Upper lobe of left lung (tissue), 6 donors: ENCODE results near the gene RNFT2. TPM values are rescaled to one million over a fixed set of nuclear protein-coding genes. Genes with fewer than 3 reads are reported as not detected.

ENCODE experiments used
- ATAC-seq, 2 donors: fragments of 200-7000 bp; cut with Tn5 transposase; one replicate each; pipeline ENCODE4 v1.9.1; 2022; ENCODE audit warnings: mild to moderate bottlenecking in 2 of 2, moderate library complexity in 2 of 2; ENCODE audit not compliant: low FRiP score in 2 of 2
- DNase-seq, 2 donors: peaks; one replicate each; pipeline ENCODE4 v3.0.0-alpha.2; 2019 to 2020
- H3K27ac ChIP-seq, 4 donors: fragments of 200-600 bp; sonication (generic); one replicate each; pipeline ENCODE4 v1.5.1; 2016 to 2019
- H3K27me3 ChIP-seq, 4 donors: fragments of 200-600 bp; sonication (generic); one replicate each; pipeline ENCODE4 v1.5.1; 2017 to 2019
- H3K36me3 ChIP-seq, 4 donors: fragments of 200-600 bp; sonication (generic); one replicate each; pipeline ENCODE4 v1.5.1; 2016 to 2019
- H3K4me1 ChIP-seq, 4 donors: fragments of 200-600 bp; sonication (generic); one replicate each; pipeline ENCODE4 v1.5.1; 2018 to 2019
- H3K4me3 ChIP-seq, 4 donors: fragments of 200-600 bp; sonication (generic); one replicate each; pipeline ENCODE4 v1.5.1; 2017 to 2019; ENCODE audit warnings: mild to moderate bottlenecking in 2 of 4, moderate library complexity in 1 of 4
- H3K9me3 ChIP-seq, 4 donors: fragments of 200-600 bp; sonication (generic); one replicate each; pipeline ENCODE4 v1.5.1; 2018 to 2019
- EP300 ChIP-seq, 4 donors: sonication (generic); formaldehyde crosslinking; IDR thresholded peaks; one replicate each; pipeline ENCODE4 v1.5.1; 2017; ENCODE audit warnings: antibody characterized with exemption in 4 of 4, control low read depth in 2 of 4
- POLR2A ChIP-seq, 4 donors: fragments of 450-650 bp; IDR thresholded peaks; one replicate each; pipeline ENCODE4 v1.5.1; 2016 to 2017; ENCODE audit warnings: antibody characterized with exemption in 4 of 4, mild to moderate bottlenecking in 2 of 4
- POLR2AphosphoS5 ChIP-seq, 2 donors: sonication (generic); formaldehyde crosslinking; IDR thresholded peaks; one replicate each; pipeline ENCODE4 v1.5.1; 2017; ENCODE audit warnings: antibody characterized with exemption in 2 of 2
- WGBS, 2 donors: methylation state at CpG; one replicate each; pipeline ENCODE4 v1.1.5; 2017 to 2018; 5-methylcytosine and 5-hydroxymethylcytosine counted together
- total RNA-seq, 6 donors: library from RNA; depleted of rRNA in 4 of 6; stranded (reverse); fragments of >200 nt in 4 of 6; gene quantifications; one replicate each; pipeline versions ENCODE4 v1.1.0 to v1.2.1, GENCODE V29; 2016 to 2021
- TF ChIP-seq, protein P1 (sequence below), 6 experiments: fragments of 450-650 bp in 4 of 6; fragments of 200-600 bp in 2 of 6; sonication (generic) in 2 of 6; IDR thresholded peaks; one replicate each; pipeline ENCODE4 v1.5.1; 2016 to 2019; ENCODE audit warnings: antibody characterized with exemption in 6 of 6
- donor health status: DM: no; HTN: no; CAD: no; lungs with moderate emphysema.
- donor health status: DM: no; HTN: yes; CAD: no; lungs with severe emphysema.

The RNFT2 gene
- total RNA-seq, 6 donors from 2014 or later, result 0.91 to 4.8 (median 2.1) TPM

DNA sequence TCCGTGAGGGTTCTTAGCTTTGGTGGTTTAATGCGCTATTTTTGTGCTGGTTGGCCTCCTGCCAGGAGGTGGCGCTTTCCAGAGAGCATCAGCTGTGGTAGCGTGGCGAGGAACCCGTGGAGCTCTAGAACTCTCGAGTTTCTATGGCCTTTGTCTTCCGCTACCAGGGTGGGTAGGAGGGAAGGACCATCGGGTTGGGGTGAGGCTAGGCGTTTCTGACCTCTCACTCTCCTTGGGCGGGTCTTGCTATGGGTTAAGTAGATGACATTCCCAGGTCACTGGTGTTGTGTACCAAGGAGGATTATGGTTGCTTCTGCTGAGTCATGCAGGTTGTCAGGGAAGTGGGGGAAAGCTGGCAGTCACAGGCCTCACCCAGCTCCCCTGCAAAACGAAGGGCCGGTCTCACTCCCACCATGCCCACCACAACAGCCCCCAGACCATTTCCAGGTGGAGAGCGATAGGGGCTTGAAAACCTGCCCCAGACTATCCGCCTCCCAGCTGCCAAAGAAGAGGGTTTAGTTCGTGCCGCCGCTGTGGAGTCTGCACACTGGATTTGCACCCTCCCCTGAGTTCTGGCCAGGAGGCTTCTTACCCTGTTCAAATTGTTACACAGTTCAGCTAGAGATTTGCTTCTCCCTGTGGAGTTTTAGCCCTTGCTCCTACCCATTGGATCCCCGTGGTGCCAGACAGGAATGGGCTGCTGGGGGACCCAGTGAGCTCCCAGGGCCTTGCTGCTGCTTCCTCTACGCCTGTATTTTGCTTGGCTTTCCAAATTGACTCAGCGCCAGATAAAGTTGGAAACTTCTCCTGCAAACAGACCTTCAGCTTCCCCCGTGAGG lies 21.9 kb downstream of the RNFT2 start:
- 85 to 92% methylated on average over 14 to 22 of the region's 22 CpGs for WGBS, 2 donors
- Histone ChIP-seq H3K4me1 (no peaks in the 10 kb centered on the region), H3K27ac (no peak overlapping the region), H3K4me3 (no peak overlapping the region), H3K36me3 (no peaks in the 10 kb centered on the region), H3K9me3 (no peaks in the 10 kb centered on the region), H3K27me3 (no peaks in the 10 kb centered on the region)
- TF ChIP-seq POLR2A (IDR thresholded peaks at IDR 0.05), result no peak
- TF ChIP-seq, protein P1, sequence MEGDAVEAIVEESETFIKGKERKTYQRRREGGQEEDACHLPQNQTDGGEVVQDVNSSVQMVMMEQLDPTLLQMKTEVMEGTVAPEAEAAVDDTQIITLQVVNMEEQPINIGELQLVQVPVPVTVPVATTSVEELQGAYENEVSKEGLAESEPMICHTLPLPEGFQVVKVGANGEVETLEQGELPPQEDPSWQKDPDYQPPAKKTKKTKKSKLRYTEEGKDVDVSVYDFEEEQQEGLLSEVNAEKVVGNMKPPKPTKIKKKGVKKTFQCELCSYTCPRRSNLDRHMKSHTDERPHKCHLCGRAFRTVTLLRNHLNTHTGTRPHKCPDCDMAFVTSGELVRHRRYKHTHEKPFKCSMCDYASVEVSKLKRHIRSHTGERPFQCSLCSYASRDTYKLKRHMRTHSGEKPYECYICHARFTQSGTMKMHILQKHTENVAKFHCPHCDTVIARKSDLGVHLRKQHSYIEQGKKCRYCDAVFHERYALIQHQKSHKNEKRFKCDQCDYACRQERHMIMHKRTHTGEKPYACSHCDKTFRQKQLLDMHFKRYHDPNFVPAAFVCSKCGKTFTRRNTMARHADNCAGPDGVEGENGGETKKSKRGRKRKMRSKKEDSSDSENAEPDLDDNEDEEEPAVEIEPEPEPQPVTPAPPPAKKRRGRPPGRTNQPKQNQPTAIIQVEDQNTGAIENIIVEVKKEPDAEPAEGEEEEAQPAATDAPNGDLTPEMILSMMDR (IDR thresholded peaks at IDR 0.05), result peak in 1 of 6 experiments; percentile 3
- DNase-seq, result no peak
- ATAC-seq, result no peak

DNA sequence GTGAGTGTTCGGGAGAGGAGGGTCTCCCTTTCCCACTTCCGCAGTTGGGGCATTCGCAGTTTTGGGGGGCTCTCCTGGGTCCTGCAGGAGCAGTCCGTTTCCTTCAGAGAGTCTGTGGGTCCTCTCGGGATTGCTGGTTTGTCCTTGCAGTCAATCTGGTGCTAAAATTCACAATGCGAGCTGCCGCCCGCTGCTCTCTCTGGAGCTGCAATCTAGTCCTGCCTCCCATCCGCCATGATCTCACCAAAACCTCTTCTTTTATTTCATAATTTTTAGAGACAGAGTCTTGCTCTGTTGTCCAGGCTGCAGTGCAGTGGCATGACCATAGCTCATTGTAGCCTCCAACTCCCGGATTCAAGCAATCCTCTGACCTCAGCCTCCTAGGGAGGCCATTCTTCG lies 22.5 kb downstream of the RNFT2 start:
- Histone ChIP-seq H3K27me3 (no peaks in the 10 kb centered on the region), H3K4me3 (no peak overlapping the region), H3K9me3 (no peaks in the 10 kb centered on the region), H3K27ac (no peak overlapping the region), H3K4me1 (no peaks in the 10 kb centered on the region), H3K36me3 (no peaks in the 10 kb centered on the region)
- WGBS, 2 donors, result 84 to 97% methylated on average over 11 of the region's 11 CpGs
- DNase-seq (no peak), ATAC-seq (no peak)
- TF ChIP-seq, protein P1 (IDR thresholded peaks at IDR 0.05), result no peak
- TF ChIP-seq POLR2AphosphoS5 (IDR thresholded peaks at IDR 0.05) (no peak), POLR2A (IDR thresholded peaks at IDR 0.05) (no peak), EP300 (IDR thresholded peaks at IDR 0.05) (no peak)

DNA sequence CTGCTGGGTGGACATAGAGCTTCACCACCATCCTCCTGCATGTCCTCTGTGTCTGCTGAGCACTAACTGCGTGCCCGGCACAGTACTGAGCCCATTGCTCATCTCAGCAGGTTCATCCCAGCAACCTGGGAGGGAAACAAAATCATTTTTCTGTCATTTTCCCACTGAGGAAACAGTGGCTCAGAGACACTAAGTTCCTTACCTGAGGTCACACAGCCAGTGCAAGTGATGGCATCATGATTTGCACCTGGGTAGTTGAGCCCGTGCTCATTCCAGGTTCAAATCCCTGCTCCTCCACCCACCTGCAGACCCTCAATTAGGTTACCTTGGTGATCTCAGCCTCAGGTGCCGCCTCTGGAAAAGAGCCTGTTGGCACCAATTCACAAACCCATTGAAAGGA lies 23.4 kb downstream of the RNFT2 start:
- no peak for ATAC-seq
- TF ChIP-seq EP300 (IDR thresholded peaks at IDR 0.05) (no peak), POLR2A (IDR thresholded peaks at IDR 0.05) (no peak), POLR2AphosphoS5 (IDR thresholded peaks at IDR 0.05) (no peak)
- TF ChIP-seq, protein P1 (IDR thresholded peaks at IDR 0.05), result no peak
- H3K9me3 ChIP-seq, result no peaks in the 10 kb centered on the region
- no peak overlapping the region for H3K4me3 ChIP-seq
- no peaks in the 10 kb centered on the region for H3K36me3 ChIP-seq
- H3K27ac ChIP-seq, result no peak overlapping the region
- DNase-seq, result no peak
- 95 to 97% methylated on average over 4 of the region's 4 CpGs for WGBS, 2 donors
- H3K27me3 ChIP-seq, result no peaks in the 10 kb centered on the region
- no peaks in the 10 kb centered on the region for H3K4me1 ChIP-seq

DNA sequence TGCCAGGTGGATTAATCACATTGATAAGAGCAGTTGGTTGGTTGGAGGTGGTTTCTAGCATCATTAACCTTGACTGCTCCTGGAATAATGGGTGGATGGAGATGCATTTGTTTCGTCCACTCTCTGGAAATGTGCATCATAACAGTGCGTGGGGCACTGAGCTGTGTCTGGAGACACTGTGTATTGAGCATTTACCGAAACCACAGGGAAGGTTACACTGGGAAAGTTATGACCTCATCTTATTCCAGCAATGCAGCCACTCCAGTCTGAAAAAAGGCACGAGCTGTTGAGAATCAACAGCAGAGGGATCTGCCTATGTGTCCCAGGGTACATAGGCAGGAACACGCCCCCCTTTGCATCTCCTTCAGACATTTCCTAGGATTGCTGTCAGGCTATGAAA lies 27.2 kb downstream of the RNFT2 start:
- no peak for DNase-seq
- ATAC-seq, result no peak
- Histone ChIP-seq H3K27me3 (no peaks in the 10 kb centered on the region), H3K27ac (no peak overlapping the region), H3K9me3 (no peaks in the 10 kb centered on the region), H3K4me1 (no peaks in the 10 kb centered on the region), H3K4me3 (no peak overlapping the region), H3K36me3 (no peaks in the 10 kb centered on the region)
- TF ChIP-seq POLR2AphosphoS5 (IDR thresholded peaks at IDR 0.05), result no peak
- TF ChIP-seq, protein P1 (IDR thresholded peaks at IDR 0.05), result no peak
- TF ChIP-seq EP300 (IDR thresholded peaks at IDR 0.05), result no peak
- no peak for TF ChIP-seq POLR2A (IDR thresholded peaks at IDR 0.05)
- 78 to 83% methylated on average over 5 of the region's 5 CpGs for WGBS, 2 donors

DNA sequence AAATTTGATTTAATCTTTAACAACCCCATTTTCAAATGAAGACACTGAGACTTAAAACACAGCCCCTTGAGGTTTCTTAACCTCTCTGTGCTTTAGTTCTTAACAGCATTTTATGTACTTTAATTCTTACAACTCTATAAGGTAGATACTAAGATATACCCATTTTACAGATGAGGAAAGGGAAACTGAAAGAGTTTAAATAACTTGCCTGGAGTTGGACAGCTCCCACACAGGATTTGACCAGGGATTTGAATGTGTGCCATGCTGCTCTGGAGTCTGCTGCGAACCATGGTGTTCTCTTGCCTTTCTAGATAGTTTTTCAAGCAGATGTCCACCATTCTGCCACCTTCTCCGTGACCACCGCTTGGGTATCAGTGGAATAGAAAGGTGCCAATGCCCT lies 28.2 kb downstream of the RNFT2 start:
- TF ChIP-seq EP300 (IDR thresholded peaks at IDR 0.05) (no peak), POLR2A (IDR thresholded peaks at IDR 0.05) (no peak), POLR2AphosphoS5 (IDR thresholded peaks at IDR 0.05) (no peak)
- TF ChIP-seq, protein P1 (IDR thresholded peaks at IDR 0.05), result no peak
- H3K4me3 ChIP-seq, result no peak overlapping the region
- no peaks in the 10 kb centered on the region for H3K36me3 ChIP-seq
- WGBS, 2 donors, result 94 to 98% methylated on average over 3 of the region's 3 CpGs
- H3K4me1 ChIP-seq, result no peaks in the 10 kb centered on the region
- no peak for DNase-seq
- no peaks in the 10 kb centered on the region for H3K9me3 ChIP-seq
- no peak for ATAC-seq
- H3K27ac ChIP-seq, result no peak overlapping the region
- H3K27me3 ChIP-seq, result no peaks in the 10 kb centered on the region
